Endometrial microvascular endothelial cells (primary cell): ENCODE data around the gene RAPGEF1. TPM values are rescaled to one million over a fixed set of nuclear protein-coding genes. Genes with fewer than 3 reads are reported as not detected.

ENCODE experiments used
- in situ Hi-C: cut with HindIII; loops from 2 replicates; pipeline ENCODE4 v1.10.0; 2017; ENCODE audit warnings: low sequenced_read_pairs, low pct_unique_long_range_greater_than_20kb; ENCODE audit errors: inconsistent ontology term
- total RNA-seq: library from RNA; depleted of rRNA; stranded (reverse); fragments of >200 nt; gene quantifications from one replicate; pipeline ENCODE4 v1.2.3, GENCODE V29; 2015; ENCODE audit errors: inconsistent ontology term

RAPGEF1 gene
- total RNA-seq, 1 donor from 2014 or later, result 54.6 TPM

DNA sequence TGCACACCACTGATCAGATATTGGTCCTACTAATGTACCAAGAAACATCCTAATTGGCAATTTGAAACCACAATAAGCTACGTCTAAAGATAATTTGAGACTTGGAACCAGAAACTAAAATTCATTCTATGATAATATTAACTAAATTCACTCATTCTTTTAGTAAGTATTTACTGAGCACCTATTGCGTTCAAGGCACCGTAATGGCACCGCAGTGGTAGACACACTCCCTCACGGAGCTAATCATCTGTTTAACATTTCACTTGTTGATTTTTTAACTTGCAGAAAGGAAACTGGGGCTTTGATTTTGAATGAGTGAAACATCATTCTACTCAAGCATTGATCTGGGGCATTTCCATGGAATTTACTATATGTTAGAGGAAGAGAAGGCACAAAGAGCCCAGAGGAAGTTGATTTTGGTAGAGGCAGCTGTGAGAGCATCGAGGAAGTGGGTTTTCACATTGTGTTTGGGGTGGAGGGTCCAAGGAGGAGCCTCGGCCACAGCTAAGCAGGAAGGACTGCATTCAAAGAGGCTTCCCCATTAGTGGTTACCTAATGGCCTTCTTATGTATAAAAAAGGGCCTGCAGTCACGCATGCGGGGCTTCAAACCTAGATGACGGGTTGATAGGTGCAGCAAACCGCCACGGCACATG lies 7.1 kb downstream of the RAPGEF1 start:
- in situ Hi-C loops, result no loop called here

DNA sequence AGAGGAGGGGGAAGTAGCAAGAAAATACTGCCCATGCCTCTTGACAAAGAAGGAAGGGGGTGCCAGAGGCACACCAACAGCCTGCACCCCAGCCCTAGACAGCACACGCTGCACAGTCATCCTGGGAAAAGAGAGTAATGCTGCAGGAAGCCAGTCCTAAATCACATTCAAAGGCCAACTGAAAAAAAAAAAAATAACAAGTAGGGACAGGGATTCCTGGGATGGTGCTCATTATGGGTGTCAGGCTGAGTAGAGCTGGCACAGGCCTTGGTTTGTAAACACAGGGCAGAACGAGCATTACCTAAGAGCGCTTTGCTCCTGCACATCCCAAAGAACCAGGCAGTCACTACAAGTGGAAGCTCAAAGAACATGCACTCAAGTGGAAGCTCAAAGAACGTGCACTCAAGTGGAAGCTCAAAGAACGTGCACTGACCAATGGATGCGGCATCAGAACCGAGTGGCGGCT lies 7.8 kb downstream of the RAPGEF1 start:
- in situ Hi-C loops, result no loop called here

DNA sequence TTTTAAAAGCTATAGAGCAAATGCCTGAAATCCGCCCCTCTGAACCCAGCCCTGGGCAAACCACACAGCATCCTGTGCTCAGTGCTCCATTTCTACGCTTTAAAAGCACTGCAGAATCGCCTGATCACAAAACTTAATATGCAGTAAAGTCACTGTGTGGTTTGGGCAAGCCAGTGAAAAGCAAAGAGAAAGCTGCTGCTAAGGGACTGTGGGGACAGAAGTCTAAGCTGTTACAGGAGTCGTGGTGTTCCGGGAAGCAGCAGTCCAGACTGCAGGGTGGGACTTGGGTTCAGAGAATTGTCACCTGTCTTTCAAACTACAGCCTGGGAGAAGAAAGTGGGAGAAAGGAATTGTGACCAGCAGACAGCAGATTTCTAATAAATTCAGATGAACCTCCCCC lies 8.2 kb downstream of the RAPGEF1 start:
- in situ Hi-C loops, result no loop called here

DNA sequence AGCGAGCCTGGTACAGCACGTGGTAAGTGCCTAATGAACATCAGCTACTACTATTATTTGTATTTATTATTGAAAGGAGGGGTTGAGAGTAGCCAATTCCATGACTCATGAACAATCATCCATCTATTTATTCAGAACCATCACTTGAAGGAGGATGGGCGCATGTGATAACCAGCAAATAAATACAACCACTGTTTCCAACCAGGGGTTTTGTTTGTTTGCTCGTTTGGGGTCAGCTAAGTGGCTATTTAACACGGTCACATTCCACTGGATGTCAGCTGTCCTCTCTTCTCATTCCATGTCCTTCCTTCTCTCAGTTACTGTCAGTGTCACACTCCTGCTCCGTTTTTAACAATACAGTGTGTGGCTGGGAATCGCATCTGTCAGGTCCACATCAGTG lies 8.6 kb downstream of the RAPGEF1 start:
- in situ Hi-C loops, result no loop called here

DNA sequence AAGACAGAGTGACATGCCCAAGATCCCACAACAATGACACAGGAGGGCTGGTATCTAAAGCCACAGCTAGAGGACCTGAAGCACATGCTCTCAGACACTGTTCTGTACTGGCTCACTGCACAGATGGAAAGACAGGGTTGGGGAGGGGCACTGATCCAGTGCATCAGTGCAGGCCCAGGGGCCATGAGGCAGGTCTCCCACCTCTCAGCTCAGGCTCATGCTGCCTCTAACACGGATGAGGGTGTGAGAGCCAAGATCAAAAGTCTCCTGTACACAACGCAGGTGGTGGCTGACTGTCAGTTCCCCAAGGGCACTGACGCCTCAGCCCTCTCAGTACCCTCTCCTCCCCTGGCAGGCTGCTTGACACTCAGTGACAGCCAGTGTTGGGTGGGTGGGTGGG lies 10.9 kb downstream of the RAPGEF1 start:
- in situ Hi-C loops, result no loop called here

DNA sequence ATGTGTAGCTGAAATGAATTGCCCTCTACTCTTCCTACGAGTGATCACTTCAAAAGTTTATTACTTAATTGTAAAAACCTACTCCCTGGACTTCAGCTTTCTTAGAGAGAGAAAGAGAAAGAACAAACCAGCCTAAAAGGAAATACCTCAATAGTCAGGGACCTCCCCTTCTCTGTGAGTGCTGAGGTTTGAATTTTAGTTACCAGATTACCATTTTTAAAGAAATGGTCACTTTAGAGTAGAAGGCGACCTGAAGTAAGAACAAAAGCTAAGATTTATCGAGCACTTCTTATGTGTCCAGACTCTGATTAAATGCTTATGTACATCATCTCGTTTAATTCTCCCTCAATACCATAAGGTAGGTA lies 11.3 kb downstream of the RAPGEF1 start:
- in situ Hi-C loops, result no loop called here

DNA sequence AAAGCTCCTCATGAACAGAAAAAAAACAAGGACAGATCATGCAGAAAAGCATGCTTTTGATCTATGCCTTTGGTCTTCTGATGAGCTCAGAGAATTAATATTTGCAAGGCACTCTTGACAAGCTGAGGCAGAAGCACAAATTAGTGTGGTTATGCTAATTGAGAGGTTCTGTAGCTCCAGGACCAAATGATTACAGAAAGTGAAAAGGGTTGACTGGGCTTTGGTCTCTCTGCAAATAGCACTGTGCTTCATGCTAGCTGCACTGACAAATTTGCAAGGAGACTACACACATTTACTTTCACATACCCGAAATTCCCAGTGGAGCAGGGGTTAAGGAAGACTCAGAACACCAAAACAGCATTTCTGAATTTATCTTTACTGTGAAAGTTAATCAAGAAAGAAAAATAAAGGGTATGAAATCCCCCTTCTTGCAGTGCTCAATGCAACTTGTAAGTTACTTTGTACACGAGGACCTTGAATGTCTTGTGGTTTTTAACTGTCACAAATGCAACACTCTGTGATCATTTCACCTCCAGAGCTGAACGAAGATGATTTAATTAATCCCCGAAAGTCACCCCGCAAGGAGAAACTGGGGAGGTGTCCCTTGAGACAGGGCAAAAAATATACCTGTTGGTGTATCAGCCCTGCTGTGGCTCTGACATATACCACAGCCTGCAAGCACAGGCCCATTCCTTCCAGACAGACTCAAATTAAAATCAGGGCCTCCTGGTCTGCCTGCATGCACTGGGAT lies 11.9 kb downstream of the RAPGEF1 start:
- in situ Hi-C loops, result no loop called here

DNA sequence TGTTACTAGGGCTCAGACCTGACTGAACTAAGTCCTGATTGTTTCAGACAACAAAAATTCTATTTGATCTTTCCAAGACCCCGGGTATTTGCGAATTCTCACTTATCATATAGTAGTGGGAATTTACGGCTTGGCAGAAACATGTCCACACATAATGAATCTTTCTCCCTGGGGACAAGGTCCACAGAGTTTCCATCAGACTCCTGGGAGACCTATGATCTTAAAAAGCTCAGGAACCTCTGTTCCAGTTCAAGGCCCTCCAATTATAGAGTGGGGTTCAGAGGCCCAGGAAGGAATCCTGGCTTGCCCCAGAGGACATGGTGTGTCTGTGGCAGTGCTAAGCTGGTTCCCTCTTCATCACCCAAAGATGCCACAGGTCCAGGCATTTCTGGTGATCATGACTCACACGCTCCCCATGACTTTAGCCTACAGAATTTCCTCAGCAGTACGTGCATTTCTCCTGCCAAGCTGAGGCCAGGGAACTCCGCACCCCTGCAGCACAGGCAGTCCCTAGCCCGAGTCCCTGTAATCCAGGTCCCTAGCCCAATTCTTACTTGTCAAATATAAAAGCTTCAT lies 12.6 kb downstream of the RAPGEF1 start:
- in situ Hi-C loops, result no loop called here

DNA sequence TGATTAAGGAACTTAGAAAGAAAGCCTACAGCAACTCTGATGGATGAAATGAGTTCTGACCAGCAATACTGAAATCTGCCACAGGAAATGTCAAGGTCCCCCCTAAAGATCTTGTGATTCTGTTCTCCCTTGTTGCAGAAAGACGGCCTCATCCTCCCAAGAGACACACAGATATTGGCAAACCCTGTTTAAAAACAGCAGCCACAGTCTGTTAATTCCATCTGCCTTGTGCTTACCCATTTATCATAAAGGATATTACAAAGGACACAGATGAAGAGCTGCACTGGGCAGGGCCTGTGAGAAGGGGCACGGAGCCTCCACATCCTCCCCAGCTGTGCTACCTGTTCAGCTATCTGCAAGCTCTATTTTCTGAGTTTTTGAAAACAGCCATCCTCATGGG lies 15.2 kb downstream of the RAPGEF1 start:
- in situ Hi-C loops, result no loop called here

DNA sequence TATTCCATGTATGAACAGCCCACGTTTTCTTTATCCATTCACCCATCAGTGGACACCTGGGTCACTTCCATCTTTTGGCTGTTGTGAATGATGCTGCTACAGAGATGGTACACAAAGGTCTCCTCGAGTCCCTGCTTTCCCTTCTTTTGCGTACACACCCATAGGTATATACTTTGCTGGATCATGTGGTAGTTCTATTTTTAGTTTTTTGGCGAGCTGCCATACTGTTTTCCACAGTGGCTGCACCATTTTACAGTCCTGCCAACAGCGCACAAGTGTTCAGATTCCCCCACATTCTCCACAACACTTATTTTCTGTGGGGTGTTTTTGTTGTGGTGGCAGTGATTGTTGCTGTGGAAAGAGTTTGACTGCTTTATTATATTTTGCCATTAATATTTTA lies 16.2 kb downstream of the RAPGEF1 start:
- in situ Hi-C loops, result no loop called here

DNA sequence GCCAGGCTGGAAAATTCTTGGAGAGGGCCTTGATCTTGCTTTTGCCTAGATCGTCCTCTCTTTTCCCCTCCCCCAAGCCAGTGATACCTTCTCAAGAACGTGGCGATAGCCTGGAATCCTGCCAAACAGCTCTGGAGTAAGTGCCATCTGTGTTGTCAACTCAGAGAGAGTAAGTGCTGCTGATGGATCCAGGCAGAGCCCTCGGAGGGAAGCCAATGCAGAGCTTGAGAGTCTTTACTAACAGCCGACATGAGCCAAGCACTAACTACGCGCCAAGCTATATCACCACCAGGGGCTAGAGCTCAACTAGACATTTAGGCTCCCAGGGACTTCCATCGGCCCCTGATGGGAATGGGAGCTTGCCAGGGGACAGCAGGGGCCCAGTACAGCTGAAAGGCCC lies 17.6 kb downstream of the RAPGEF1 start:
- in situ Hi-C loops, result no loop called here

DNA sequence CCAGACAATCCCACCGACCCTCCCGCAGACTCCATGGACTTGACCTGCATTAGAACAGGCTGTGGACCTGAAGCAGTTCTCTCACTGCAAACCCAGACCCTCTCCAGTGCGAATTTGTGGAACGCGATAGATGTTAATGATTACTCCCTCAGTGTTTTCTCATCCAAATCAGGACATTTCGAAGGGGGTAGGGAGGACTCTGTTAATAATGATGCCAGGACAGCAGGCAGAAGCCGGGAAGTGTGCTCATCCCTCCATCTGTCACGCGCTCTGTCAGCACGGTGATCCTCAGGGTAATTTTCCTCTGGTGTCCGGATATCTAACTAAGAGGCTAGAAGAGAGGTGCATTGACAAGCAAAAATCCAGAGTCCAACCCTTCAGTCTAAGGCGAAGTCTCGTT lies 18.8 kb downstream of the RAPGEF1 start:
- in situ Hi-C loops, result no loop called here

DNA sequence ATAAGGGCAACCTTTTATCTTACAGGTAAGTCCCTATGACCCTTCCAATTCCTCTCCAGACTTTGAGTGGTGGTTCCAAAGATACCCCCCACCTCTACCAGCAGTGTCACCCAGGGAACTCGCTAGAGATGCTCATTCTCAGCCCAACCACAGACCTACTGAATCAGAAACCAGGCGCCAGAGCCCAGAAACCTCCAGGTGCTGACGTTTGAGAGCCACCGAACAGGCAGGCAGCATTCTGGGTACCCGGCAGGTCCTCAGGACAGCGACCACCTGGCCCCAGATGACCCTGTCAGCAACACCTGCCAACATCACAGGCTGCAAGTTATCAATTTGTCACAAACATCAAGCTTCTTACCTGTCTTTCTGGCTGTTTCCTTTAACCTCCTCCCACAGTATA lies 19.5 kb downstream of the RAPGEF1 start:
- in situ Hi-C loops, result no loop called here

DNA sequence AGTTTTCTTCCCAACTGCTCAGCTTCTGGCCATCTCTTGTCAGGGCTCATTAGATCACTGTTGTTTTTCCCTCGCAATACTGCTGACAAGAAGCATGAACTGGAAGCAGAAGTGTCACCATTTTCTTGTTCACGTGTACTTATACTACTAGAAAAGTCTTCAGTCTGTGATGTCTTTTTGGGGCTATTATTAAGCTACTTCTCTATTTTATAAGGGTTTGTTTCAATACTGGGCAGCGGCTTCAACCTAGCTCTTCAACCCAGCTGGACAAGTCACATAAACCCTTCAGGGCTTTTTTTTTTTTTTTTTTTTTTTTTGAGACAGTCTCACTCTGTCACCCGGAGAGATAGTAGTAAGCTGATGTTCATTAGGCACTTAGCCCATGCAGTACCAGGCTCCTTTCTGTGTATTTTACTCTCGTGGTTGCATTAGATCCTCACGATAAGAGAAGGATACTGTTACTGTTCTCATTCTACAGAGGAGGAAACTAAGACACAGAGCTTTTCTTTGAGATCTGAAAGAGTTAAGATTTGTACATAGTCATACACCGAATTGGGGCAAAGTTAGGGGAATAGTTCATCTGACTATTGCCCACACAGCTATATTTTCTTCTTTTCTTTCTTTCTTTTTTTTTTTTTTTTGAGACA lies 20.5 kb downstream of the RAPGEF1 start:
- in situ Hi-C loops, result no loop called here

DNA sequence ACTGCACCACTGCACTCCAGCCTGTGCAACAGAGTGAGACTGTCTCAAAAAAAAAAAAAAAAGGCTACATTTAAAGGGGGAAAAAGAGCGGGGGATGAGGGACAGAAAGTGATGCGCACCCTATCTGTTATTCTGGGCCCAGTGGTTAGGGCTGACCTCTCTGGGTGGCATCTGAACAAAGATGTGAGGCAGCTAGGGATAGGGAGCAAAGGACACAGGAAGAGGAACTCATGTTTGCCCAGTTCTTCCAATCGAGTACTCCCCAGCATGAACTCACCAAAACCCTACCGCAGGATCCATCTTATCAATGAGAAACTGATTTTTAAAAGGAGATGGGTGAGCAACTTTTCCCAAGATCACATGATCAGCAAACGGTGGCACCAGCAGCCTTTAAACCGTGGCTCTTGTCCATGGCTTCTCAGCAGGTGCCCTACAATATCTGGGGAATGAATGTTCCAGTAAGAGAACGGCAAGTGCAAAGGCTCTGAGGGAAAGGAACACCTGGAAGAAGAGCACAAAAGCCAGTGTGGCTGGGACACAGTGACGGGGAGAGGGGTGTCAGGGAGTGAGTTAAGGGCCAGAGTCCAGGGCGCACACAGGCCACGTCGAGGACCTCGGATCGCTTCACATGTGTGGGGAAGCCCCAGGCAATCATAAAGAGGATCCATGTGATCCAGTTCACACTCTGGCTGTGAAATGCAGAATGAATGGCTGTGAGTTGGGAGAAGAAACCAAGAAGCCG lies 22.0 kb downstream of the RAPGEF1 start:
- in situ Hi-C loops, result no loop called here

DNA sequence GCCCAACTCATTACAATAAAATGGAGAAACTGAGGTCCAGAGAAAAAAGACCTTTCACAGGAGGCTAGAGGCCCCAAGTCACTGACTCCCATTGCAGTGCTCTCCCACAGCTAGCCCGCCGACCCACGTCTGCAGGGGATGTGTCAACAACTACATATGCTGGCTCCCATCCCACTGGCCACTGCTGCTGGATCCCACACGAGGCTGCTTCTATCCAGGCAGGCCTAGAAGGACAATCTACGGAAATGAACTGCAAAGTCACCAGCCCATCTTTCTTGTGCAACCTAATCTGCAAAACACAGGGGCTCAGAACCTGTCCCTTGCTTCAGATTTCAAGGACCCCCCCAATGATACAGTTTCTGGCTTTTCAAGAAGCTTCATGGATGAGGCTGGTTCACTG lies 24.0 kb downstream of the RAPGEF1 start:
- in situ Hi-C loops, result no loop called here

DNA sequence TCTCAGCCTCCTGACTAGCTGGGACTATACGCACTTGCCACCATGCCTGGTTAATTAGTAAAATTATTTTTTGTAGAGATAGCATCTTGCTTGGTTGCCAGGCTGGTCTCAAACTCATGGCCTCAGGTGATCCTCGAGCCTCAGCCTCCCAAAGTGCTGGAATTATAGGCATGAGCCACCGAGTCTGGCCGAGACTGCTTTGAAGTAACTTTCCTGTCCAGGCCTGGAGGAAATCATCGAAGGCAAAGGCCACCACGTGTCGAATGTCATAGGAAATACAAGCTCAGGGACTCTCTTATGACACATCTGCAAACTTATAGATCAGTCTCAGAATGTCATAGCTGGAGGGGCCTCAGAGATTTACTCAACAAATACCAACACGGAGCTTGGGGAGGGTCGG lies 25.1 kb downstream of the RAPGEF1 start:
- in situ Hi-C loops, result no loop called here

DNA sequence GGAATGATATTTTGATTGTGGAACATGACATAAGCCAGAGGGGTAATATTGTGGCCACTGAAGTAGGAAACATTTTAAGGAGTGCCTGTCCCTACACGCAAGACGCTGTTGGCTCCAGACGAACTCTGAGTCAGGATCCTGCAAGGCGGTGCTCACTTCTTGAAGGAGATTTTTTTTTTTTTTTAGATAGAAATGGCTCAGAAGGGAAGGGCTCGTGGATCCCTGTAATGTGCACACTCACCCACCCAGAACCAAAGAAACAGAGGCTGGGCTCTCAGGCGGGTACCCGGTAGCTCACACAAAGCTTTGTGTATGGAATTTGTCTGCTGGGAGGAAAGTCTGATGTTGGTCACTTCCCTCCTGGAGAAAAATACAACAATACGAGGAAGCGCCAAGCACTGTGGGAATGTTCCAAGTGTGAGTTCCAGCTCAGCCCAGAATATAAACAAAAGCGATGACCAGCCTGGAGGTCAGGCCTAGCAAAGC lies 25.7 kb downstream of the RAPGEF1 start:
- in situ Hi-C loops, result no loop called here

DNA sequence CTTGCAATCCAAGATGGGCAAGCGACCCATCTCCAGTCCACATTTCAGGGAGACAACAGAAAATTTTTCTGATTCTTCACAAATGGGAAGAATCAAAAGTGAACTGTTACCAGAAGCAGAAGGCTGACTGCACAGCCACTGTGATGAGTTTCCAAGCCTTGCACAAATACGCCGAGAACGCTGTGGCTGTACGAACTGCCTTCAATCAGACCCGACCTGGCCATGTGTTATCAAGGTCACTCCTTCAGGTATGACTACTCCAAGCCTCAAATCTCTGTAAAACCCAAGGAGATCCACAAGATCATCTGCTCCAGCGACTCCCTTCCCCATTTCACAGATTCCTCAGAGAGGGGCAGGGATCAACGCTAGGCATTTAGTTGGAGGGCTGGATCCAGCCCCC lies 26.9 kb downstream of the RAPGEF1 start:
- in situ Hi-C loops, result no loop called here
